Measurements from ENCODE around the gene GLDC.
"Not testable (repeated sequence)": the region's sequence is repeated elsewhere in the genome, so short reads cannot be mapped to it uniquely, and the experiment has no call there.

GLDC gene

GRCh38 chr9:6645355-6646292, at the start of gene GLDC:
Gene GLDC, minus strand, starts transcription at chr9:6645729. Its CDS starts 230 bp downstream, at chr9:6645499.
- peak; percentile 28 to 29 for DNase-seq

GRCh38 chr9:6692881-6693361, 47.4 kb upstream of the GLDC start:
- DNase-seq = no peak

GRCh38 chr9:6692433-6692832, 46.9 kb upstream of the GLDC start:
- no peak for DNase-seq

- DNase-seq = not testable (repeated sequence)
Observed at GRCh38 chr9:6690675-6691070, 45.1 kb upstream of the GLDC start.

GRCh38 chr9:6689893-6690674, 44.6 kb upstream of the GLDC start:
- no peak for DNase-seq

- no peak for DNase-seq
Observed at GRCh38 chr9:6687180-6687579, 41.7 kb upstream of the GLDC start.

GRCh38 chr9:6686396-6686795, 40.9 kb upstream of the GLDC start:
- DNase-seq = no peak

GRCh38 chr9:6681957-6682501, 36.5 kb upstream of the GLDC start:
- DNase-seq = no peak

DNA sequence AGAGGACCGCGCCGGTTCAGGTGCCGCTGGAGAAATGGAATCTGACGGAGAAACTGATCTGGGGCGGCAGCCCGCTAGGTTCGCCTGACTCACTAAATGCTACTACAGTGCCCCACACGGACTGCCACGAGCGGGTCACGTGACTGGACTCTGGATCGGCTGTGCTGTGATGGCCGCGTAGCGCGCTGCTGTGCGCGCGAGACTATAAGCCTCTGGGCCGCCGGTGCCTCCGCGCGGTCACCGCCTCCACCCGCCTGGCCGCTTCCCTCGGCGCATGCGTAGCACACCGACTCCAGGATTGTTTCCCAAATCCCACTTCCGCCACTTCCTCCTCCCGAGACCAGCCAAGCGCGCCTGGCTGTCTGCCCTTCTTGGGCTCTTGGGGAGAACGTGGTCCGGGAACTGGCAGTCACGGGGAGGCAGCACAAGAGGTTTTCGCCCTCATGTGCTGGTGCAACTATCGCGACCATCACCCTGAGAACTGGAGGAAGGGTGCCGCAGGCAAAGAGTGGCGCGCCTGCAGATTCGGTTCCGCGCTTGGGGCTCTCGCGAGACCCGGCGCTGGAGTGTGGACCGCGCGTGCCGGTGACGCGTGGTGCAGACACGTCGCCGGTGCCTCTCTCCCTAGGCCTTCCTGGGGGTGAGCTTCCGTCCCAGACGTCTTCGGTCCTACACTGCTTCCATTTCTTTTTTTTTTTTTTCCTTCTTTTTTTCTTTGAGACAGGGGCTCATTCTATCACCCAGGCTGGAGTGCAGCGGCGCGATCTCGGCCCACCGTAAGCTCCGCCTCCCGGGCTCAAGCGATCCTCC, 35.8 kb upstream of the GLDC start:
- DNase-seq = peak; percentile 86 to 89

DNA sequence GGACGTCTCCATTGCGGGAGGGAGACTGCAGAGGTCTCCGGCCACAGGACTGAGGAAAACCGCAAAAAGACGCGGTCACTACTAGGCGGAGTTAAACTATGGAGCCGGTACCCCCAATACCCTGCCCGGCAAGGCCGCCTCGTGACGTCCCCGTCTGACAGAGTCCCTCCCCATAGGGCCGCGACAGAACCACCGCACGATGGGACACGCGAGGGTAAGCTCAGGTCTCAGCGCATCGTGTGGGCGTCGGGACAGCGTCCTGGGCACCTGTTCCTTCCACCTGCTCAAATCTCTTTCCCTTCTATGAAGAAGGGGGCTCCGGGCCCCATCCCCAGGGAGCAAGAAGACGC, 35.2 kb upstream of the GLDC start:
- peak; percentile 57 to 59 for DNase-seq

GRCh38 chr9:6677803-6678202, 32.3 kb upstream of the GLDC start:
- no peak for DNase-seq

DNA sequence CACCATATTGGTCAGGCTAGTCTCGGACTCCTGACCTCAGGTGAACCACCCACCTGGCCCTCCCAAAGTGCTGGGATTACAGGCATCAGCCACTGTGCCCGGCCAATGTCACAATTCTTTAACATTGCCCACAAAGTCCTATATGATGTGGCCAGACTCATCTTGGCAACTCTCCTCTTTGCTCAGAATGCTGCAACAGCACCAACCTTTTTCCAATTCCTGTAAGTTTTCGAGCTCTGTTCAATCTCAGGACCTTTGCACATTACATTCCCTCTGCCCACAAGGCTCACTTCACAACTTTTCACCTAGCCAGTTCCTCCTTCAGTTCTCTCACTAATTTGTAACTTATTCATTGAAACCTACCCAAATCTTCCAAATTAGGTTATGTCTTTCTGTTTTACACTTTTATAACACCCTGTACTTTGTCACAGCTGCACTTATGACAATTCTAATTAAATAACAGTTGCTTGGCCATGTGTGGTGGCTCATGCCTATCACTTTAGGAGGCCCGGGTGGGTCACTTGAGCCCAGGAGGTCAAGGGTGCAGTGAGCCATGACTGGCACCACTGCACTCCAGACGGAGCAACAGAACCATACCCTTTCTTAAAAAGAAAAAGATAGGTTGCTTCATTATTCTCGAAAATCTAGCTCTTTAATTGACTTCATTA, 30.9 kb upstream of the GLDC start:
- no peak for DNase-seq

GRCh38 chr9:6675268-6675667, 29.7 kb upstream of the GLDC start:
- no peak for DNase-seq

GRCh38 chr9:6673326-6674025, 27.9 kb upstream of the GLDC start:
- no peak for DNase-seq

DNA sequence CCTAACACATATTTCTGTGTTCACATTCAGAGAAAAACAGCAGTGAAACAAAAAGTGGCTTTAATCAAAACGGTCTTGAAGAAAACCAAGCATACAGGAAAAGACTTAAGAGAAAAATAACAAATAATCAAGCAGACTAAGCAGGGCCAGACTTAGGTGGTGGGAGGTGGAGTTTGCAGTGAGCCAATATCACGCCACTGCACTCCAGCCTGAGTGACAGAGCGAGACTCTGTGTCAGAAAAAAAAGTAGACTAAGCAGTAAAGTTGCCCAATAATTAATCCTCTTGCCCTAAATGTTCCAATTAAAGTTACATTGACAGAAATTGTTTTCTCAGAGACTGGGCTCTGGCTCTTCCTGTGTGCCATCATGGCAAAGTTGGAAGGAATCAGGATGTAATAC, 26.6 kb upstream of the GLDC start:
- no peak for DNase-seq

DNA sequence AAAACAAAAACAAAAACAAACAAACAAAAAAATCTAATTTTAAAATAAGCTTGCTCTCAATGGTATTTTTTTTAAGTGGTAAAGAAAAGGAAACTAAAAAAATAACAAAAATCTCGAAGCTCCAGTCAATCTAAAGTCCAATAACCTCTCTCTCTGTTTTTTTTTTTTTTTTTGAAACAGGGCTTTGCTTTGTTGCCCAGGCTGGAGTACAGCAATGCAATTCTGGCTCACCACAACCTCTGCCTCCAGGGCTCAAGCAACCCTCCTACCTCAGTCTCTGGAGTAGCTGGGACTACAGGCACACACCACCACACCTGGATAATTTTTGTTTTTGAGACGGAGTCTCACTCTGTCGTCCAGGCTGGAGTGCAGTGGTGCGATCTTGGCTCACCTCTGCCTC, 25.9 kb upstream of the GLDC start:
- no peak for DNase-seq

DNA sequence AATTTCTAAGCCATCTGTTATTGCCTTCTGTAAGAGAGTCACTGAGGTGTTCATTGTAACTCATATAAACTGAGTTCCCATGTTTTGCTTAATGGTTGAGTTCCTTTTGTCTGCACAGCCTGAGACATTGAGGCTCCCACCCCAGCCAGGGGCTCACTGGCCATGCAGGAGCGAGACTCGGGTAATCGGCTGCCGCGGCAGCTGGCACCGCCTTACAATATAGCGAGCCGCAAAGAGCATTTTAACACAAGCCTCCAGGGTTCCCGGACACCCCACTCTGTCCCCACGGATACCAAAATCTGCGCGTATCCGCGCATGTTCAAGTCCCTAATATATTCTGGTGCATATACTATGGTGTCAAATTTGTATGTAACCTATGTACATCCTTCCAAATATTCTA, 24.4 kb upstream of the GLDC start:
- DNase-seq = no peak

GRCh38 chr9:6667633-6668280, 22.2 kb upstream of the GLDC start:
- no peak for DNase-seq

- DNase-seq = no peak
Observed at GRCh38 chr9:6667080-6667479, 21.6 kb upstream of the GLDC start.

DNA sequence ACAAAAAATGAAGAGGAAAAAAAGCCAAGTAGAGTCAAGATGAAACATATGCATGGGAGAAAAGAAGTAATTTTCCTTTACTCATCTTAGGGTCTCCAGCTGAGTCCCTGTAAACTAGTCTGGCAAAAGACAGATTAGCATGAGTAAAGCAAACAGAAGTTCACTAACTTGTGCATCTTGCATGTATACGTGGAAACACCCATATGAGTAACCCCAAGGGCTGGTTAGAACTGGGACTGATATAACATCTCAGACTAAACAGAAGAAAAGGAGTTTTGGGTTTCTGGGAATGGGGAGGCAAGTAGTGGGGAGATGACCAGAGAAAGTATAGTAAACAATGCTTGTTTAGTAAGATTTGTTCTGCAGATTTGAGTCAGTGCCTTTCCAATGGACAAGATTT, 20.1 kb upstream of the GLDC start:
- no peak for DNase-seq

GRCh38 chr9:6664204-6664680, 18.7 kb upstream of the GLDC start:
- no peak for DNase-seq
